Epithelial cell of alveolus of lung (primary cell): ENCODE measurements around the gene RAPH1. TPM values are rescaled to one million over a fixed set of nuclear protein-coding genes. Genes with fewer than 3 reads are reported as not detected.

Source experiments
- total RNA-seq: library from RNA; depleted of rRNA; stranded (reverse); fragments of >200 nt; gene quantifications from 2 replicates; pipeline ENCODE4 v1.2.1, GENCODE V29; 2015

The RAPH1 gene
- 12.9 and 22.1 TPM in 2 replicates for total RNA-seq

GRCh38 chr2:203535078-203535783, at the start of gene RAPH1:
TSS of gene RAPH1 (minus strand) at chr2:203535301. CDS start at chr2:203495353, 39,948 bp downstream.

Other genes starting within 250 kb of the RAPH1 start
- 40.0 and 54.1 TPM in 2 replicates for gene ABI2, start 206.9 kb downstream of the RAPH1 start, total RNA-seq
- not detected in 2 replicates for gene CD28, start 171.3 kb upstream of the RAPH1 start, total RNA-seq